Measurements from ENCODE around the gene CRIP2. TPM values are rescaled to one million over a fixed set of nuclear protein-coding genes. Genes with fewer than 3 reads are reported as not detected.

The CRIP2 gene
- polyA plus RNA-seq, 1 experiment: 19.5 TPM

DNA sequence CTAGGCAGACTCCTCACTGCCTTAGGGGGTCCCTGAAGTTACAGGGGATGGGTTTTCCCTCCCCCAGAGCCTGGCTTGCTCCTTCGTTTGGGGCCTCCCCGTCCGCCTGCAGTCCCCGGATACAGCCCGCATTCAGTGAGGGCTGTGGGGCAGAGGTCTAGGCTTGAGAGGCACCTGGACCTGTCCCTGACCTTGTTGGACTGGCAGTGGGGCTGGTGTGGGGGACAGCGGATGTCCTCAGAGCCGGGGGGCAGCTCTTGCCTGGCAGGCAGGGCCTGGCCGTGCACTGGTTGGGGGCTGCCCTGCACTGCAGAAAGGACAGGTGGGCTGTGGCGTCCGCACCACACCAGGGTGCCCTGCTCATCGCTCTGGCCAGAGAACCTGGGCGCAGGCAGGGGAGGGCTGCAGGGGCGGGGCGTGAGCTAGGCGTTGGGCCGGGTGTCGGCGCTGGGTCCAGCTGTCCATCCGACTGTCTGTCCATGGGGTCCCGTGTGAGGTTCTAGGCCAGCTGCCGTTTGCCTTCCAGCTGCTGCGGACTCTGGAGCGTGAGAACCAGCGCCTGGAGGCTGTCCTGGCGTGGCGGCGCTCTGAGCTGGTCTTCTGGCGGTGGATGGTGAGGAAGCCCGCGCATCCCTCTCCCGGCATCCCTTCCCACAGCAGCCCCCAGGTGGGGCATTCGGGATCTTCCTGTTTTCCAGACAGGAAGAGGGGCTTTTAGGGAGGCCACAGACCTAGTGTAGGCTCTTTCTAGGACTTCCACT lies 22.4 kb downstream of the CRIP2 start:
- TF ChIP-seq, protein P1, sequence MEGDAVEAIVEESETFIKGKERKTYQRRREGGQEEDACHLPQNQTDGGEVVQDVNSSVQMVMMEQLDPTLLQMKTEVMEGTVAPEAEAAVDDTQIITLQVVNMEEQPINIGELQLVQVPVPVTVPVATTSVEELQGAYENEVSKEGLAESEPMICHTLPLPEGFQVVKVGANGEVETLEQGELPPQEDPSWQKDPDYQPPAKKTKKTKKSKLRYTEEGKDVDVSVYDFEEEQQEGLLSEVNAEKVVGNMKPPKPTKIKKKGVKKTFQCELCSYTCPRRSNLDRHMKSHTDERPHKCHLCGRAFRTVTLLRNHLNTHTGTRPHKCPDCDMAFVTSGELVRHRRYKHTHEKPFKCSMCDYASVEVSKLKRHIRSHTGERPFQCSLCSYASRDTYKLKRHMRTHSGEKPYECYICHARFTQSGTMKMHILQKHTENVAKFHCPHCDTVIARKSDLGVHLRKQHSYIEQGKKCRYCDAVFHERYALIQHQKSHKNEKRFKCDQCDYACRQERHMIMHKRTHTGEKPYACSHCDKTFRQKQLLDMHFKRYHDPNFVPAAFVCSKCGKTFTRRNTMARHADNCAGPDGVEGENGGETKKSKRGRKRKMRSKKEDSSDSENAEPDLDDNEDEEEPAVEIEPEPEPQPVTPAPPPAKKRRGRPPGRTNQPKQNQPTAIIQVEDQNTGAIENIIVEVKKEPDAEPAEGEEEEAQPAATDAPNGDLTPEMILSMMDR (IDR thresholded peaks at IDR 0.05; ENCODE audit: insufficient read depth, low read depth, low read length): no peak
- ChIA-PET POLR2A (no interaction called here), CTCF (interaction anchor here (0.5 kb wide), 1 partner anchor 27 kb away, joined by 4 read pairs; no protein-coding TSS in a partner anchor)
- DNase-seq (ENCODE audit: low read depth): no peak
- Histone ChIP-seq H3K27me3 (ENCODE audit: control insufficient read depth, insufficient read depth, low read length) (no peaks in the 10 kb centered on the region), H3K36me3 (ENCODE audit: control insufficient read depth, insufficient read depth, low read length) (no peaks in the 10 kb centered on the region; the same call in none of the 2 replicates), H3K4me3 (ENCODE audit: low read depth, low read length) (no peak overlapping the region)

DNA sequence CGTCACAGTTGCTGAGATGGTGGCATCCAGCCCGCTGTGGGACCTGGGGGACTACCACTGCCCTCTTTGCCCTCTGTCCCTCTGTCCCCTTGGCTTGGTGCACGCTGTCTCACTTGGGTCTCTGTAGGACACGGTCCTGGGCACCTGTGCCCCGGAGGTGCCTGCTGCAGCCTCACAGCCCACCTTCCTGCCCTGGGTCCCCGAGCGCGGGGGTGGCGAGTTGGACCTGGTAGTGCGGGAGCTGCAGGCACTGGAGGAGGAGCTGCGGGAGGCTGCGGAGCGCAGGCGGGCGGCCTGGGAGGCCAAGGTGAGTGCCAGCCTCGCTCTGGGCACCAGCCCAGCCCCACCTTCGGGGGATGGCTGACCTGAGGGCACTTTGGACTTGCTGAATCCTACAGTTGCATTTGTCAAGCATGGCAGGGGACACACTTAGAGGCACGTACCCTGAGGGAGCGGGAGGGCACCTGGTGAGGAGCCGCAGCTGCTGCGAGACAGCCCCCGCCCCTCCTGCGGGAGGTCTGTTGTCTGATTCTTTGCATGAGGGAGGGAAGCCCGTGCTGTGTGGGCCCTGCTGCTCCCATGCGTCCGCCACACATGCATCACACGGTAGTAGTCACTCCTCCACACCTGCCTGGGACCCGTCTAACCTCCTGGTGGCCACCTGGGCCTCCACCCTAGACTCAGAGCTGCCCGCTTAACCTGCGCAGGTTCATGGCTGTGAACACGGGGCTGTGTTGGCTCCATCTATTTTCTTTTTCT lies 23.2 kb downstream of the CRIP2 start:
- H3K36me3 ChIP-seq (ENCODE audit: control insufficient read depth, insufficient read depth, low read length): no peaks in the 10 kb centered on the region; the same call in none of the 2 replicates
- POLR2A ChIA-PET: no interaction called here
- H3K4me3 ChIP-seq (ENCODE audit: low read depth, low read length): no peak overlapping the region
- CTCF ChIA-PET: interaction anchor here (0.6 kb wide), 1 partner anchor 308 kb away, joined by 4 read pairs; no protein-coding TSS in a partner anchor
- TF ChIP-seq, protein P1 (IDR thresholded peaks at IDR 0.05; ENCODE audit: insufficient read depth, low read depth, low read length): no peak
- no peak for DNase-seq (ENCODE audit: low read depth)
- no peaks in the 10 kb centered on the region for H3K27me3 ChIP-seq (ENCODE audit: control insufficient read depth, insufficient read depth, low read length)

DNA sequence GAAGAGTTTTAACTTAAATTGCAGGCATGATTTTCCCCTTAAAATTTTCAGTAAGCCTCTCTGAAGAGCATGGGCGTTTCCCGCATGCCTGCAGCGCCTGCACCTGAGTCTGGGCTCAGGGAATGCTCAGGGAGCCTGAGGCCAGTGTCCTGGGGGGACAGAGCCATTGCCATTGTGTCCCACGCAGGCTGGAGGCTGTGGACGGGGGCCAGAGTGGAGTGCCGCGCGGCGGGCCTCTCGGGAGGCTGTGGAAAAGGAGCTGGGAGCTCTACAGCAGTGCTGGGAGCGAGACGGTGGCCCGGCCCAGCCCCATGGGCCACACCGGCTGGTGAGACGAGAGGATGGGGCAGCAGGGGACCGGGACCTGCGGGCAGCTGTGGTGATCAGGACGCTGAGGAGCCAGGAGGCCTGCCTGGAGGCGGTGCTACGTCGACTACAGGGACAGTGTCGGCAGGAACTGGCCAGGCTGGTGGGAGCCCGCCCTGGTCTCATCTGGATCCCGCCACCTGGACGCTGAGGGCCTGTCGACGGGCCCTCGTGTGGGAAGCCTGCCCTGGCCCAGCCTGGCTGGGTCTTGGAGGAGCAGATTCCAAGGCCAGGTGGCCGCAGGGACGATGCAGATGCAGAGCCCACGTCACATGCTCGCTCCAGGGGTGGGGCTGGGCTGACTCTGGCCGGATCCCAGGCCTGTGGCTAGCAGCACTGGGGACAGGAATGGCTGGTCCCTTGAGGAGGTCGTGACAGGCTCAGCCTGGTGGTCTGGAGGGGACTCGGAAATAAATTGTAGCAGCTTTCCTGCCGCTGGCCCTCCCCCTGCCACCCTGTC lies 24.0 kb downstream of the CRIP2 start:
- H3K27me3 ChIP-seq (ENCODE audit: control insufficient read depth, insufficient read depth, low read length): no peaks in the 10 kb centered on the region
- CTCF ChIA-PET: interaction anchor here (0.6 kb wide), 1 partner anchor 309 kb away, joined by 4 read pairs; no protein-coding TSS in a partner anchor
- H3K36me3 ChIP-seq (ENCODE audit: control insufficient read depth, insufficient read depth, low read length): no peaks in the 10 kb centered on the region; the same call in 1 of the 2 replicates
- TF ChIP-seq, protein P1 (IDR thresholded peaks at IDR 0.05; ENCODE audit: insufficient read depth, low read depth, low read length): no peak
- DNase-seq (ENCODE audit: low read depth): no peak
- H3K4me3 ChIP-seq (ENCODE audit: low read depth, low read length): no peak overlapping the region
- POLR2A ChIA-PET: no interaction called here

DNA sequence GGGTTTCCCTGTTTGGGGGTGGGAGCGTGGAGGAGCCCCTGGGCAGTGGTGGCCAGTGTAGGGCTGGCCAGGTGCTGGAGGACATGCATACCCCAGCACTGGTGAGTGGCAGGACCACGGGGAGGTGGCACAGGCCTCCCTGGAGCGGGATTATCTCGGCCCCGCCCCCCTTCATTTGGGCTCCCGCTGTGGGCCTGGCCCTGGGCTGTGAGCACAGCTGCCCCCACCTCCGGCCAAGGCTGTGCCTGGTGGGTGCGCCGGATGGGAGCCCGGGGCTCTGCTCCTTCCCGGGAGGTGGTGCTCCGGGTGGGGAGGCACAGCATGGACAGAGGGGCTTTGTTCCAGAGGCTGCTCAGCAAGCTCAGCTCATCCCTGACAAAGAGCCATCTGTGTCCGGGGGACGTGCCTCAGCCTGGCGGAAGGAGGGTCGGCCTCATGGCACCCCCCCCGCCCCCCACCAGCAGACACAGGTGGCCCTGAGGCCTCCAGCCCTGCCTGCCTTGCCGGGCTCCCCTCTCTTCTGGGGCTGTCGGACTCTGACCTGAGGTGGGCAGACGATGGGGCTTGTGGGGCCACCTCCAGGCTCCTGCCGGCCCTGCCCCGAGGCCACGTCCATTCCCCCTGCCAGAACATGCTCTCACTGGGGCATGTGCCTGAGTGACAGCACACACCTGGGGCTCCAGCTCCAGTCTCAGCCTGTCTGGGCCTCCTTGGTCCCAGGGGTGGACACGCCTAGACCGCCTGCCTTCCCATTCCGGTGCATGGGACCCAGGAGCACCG lies 24.8 kb downstream of the CRIP2 start:
- TF ChIP-seq, protein P1 (IDR thresholded peaks at IDR 0.05; ENCODE audit: insufficient read depth, low read depth, low read length): no peak
- Histone ChIP-seq H3K27me3 (ENCODE audit: control insufficient read depth, insufficient read depth, low read length) (no peaks in the 10 kb centered on the region), H3K4me3 (ENCODE audit: low read depth, low read length) (no peak overlapping the region), H3K36me3 (ENCODE audit: control insufficient read depth, insufficient read depth, low read length) (no peaks in the 10 kb centered on the region; the same call in 1 of the 2 replicates)
- POLR2A ChIA-PET: no interaction called here
- CTCF ChIA-PET: no interaction called here
- no peak for DNase-seq (ENCODE audit: low read depth)
